GM23338 (cell line): Measurements from ENCODE around the gene COX6B1. TPM values are rescaled to one million over a fixed set of nuclear protein-coding genes. Genes with fewer than 3 reads are reported as not detected.

ENCODE experiments used
- ATAC-seq: fragments of 200-7000 bp; cut with Tn5 transposase; 3 replicates; pipeline ENCODE4 v1.9.1; 2020
- DNase-seq: peaks from one replicate; pipeline ENCODE4 v3.0.0-alpha.2; 2015; ENCODE audit warnings: low spot score
- H2AFZ ChIP-seq: fragments of 200-600 bp; sonication (generic); 2 replicates; pipeline ENCODE4 v1.8.0; 2016; ENCODE audit warnings: antibody characterized with exemption, mild to moderate bottlenecking, moderate library complexity
- H3F3A ChIP-seq: fragments of 200-600 bp; sonication (generic); replicated peaks from 2 replicates; pipeline ENCODE4 v1.8.0; 2017; ENCODE audit warnings: antibody characterized with exemption, mixed run types, low read depth
- H3K27ac ChIP-seq: fragments of 200-600 bp; sonication (generic); 2 replicates; pipeline ENCODE4 v1.6.1; 2016; ENCODE audit warnings: low read depth
- H3K27me3 ChIP-seq: fragments of 200-600 bp; sonication (generic); 2 replicates; pipeline ENCODE4 v1.8.0; 2016; ENCODE audit warnings: mild to moderate bottlenecking, mixed run types, moderate library complexity; ENCODE audit not compliant: insufficient read depth
- H3K36me3 ChIP-seq: fragments of 200-600 bp; sonication (generic); 2 replicates; pipeline ENCODE4 v1.8.0; 2016; ENCODE audit warnings: mild to moderate bottlenecking; ENCODE audit not compliant: insufficient read depth
- H3K4me1 ChIP-seq: fragments of 200-600 bp; sonication (generic); 2 replicates; pipeline ENCODE4 v1.8.0; 2016; ENCODE audit warnings: mild to moderate bottlenecking, moderate library complexity; ENCODE audit not compliant: insufficient read depth
- H3K4me2 ChIP-seq: fragments of 200-600 bp; sonication (generic); 2 replicates; pipeline ENCODE4 v1.7.1; 2017; ENCODE audit warnings: mixed run types
- H3K4me3 ChIP-seq: fragments of 200-600 bp; sonication (generic); 2 replicates; pipeline ENCODE4 v1.6.1; 2016; ENCODE audit warnings: mixed run types
- H3K79me2 ChIP-seq: fragments of 200-600 bp; sonication (generic); replicated peaks from 2 replicates; pipeline ENCODE4 v1.8.0; 2017; ENCODE audit warnings: mild to moderate bottlenecking; ENCODE audit not compliant: insufficient read depth
- H3K9me2 ChIP-seq: fragments of 200-600 bp; sonication (generic); 2 replicates; pipeline ENCODE4 v1.8.0; 2017; ENCODE audit not compliant: insufficient read depth
- H4K20me1 ChIP-seq: fragments of 200-600 bp; sonication (generic); replicated peaks from 2 replicates; pipeline ENCODE4 v1.8.0; 2017; ENCODE audit warnings: mild to moderate bottlenecking; ENCODE audit not compliant: insufficient read depth
- H3K27ac Mint-ChIP-seq: 2 replicates; pipeline ENCODE4 v1.8.0; 2020; ENCODE audit warnings: inconsistent platforms, mild to moderate bottlenecking, moderate library complexity, mixed read lengths
- H3K27me3 Mint-ChIP-seq: 3 replicates; pipeline ENCODE4 v1.8.0; 2022; ENCODE audit warnings: low read depth, mild to moderate bottlenecking, moderate library complexity, mixed read lengths, inconsistent platforms; ENCODE audit not compliant: insufficient read depth, poor library complexity
- H3K36me3 Mint-ChIP-seq: 3 replicates; pipeline ENCODE4 v1.8.0; 2021; ENCODE audit warnings: low read depth, mild to moderate bottlenecking, inconsistent platforms, moderate library complexity, mixed read lengths
- H3K4me1 Mint-ChIP-seq: 3 replicates; pipeline ENCODE4 v1.8.0; 2020; ENCODE audit warnings: mild to moderate bottlenecking, inconsistent platforms, mixed read lengths
- H3K4me3 Mint-ChIP-seq: 3 replicates; pipeline ENCODE4 v1.8.0; 2021; ENCODE audit warnings: moderate library complexity, mild to moderate bottlenecking, inconsistent platforms, mixed read lengths
- H3K9me3 Mint-ChIP-seq: 3 replicates; pipeline ENCODE4 v1.8.0; 2020; ENCODE audit warnings: moderate library complexity, mild to moderate bottlenecking, inconsistent platforms, mixed read lengths
- CREB1 ChIP-seq: fragments of 250-450 bp; sonication (Bioruptor Pico); IDR thresholded peaks from 2 replicates; pipeline ENCODE4 v1.5.0; 2020; ENCODE audit warnings: low read depth, mild to moderate bottlenecking, moderate library complexity
- EZH2 ChIP-seq: fragments of 200-600 bp; sonication (generic); IDR thresholded peaks from one replicate; pipeline ENCODE4 v1.8.0; 2017; ENCODE audit warnings: antibody characterized with exemption, mild to moderate bottlenecking, low read depth; ENCODE audit not compliant: unreplicated experiment
- EZH2phosphoT487 ChIP-seq: fragments of 200-600 bp; sonication (generic); IDR thresholded peaks from one replicate; pipeline ENCODE4 v1.8.1; 2018; ENCODE audit warnings: antibody characterized with exemption; ENCODE audit not compliant: unreplicated experiment
- JUNB ChIP-seq: IDR thresholded peaks from one replicate; pipeline ENCODE4 v1.6.1; 2016; ENCODE audit warnings: antibody characterized with exemption; ENCODE audit not compliant: unreplicated experiment
- NANOG ChIP-seq: IDR thresholded peaks from 2 replicates; pipeline ENCODE4 v1.6.1; 2016; ENCODE audit warnings: antibody characterized with exemption, borderline replicate concordance
- POLR2AphosphoS5 ChIP-seq: IDR thresholded peaks from 2 replicates; pipeline ENCODE4 v1.6.1; 2016; ENCODE audit warnings: antibody characterized with exemption, low read depth
- STAT1 ChIP-seq: IDR thresholded peaks from one replicate; pipeline ENCODE4 v1.6.1; 2016; ENCODE audit warnings: antibody characterized with exemption; ENCODE audit not compliant: unreplicated experiment
- ZNF114 ChIP-seq: fragments of 250-450 bp; sonication (Bioruptor Pico); IDR thresholded peaks from 2 replicates; pipeline ENCODE4 v1.5.0; 2020; ENCODE audit warnings: mild to moderate bottlenecking, moderate library complexity
- ZNF331 ChIP-seq: fragments of 250-450 bp; sonication (Bioruptor Pico); IDR thresholded peaks from 2 replicates; pipeline ENCODE4 v1.5.0; 2020; ENCODE audit warnings: low read depth, mild to moderate bottlenecking, moderate library complexity
- polyA plus RNA-seq: library from polyadenylated mRNA; unstranded; fragments of >200 nt; fragmentation: Nextera tagmentation; extraction: Ambion mirVana; gene quantifications from 2 replicates; pipeline ENCODE4 v1.2.1, GENCODE V29; 2016
- total RNA-seq: library from RNA; depleted of rRNA; stranded (reverse); fragments of >200 nt; shearing (Covaris generic); gene quantifications from 2 replicates; pipeline ENCODE4 v1.2.3, GENCODE V29; 2014
- TF ChIP-seq, protein P1 (sequence below): IDR thresholded peaks from one replicate; pipeline ENCODE4 v1.6.1; 2018; ENCODE audit warnings: antibody characterized with exemption; ENCODE audit not compliant: unreplicated experiment
- TF ChIP-seq, protein P2 (sequence below): IDR thresholded peaks from 2 replicates; pipeline ENCODE4 v1.6.1; 2016; ENCODE audit warnings: antibody characterized with exemption
- TF ChIP-seq, protein P3 (sequence below): fragments of 250-450 bp; sonication (Bioruptor Pico); IDR thresholded peaks from 2 replicates; pipeline ENCODE4 v1.5.0; 2020; ENCODE audit warnings: mild to moderate bottlenecking, moderate library complexity
- TF ChIP-seq, protein P4 (sequence below), 2 experiments: fragments of 200-600 bp in 1 of 2; sonication (generic) in 1 of 2; conservative IDR thresholded peaks; 2 replicates each; pipeline versions ENCODE4 v1.5.1 to v1.6.1; 2016 to 2017; ENCODE audit warnings: antibody characterized with exemption in 2 of 2, low read depth in 2 of 2, mild to moderate bottlenecking in 2 of 2, moderate library complexity in 1 of 2

COX6B1 gene
- total and polyA plus RNA-seq, 2 experiments from 2014 or later: 564 to 1,532 TPM

DNA sequence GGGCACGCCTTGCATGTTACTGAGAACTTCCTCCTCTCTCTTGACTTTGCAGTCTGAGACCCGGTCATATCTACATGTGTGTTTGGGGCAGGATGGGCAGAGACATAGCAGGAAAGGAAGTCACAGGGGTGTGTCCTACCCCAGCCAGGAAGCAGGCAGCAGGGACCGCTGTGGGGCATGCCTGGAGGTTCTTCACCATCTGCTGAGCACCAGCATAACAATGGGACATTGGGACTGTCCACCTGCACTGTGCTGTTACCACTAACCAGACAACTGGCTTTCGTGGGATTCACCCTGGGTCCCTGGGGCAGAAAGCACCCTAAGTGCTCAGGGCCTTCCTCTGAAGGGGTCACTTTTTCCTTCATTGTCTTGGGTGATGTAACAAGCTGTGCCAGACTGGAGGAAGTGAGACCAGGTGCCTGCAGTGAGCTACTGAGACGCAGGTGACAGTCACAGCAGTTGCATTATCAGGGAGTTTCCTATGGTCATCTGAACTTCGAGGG is 38.2 kb upstream of the COX6B1 start:
- no peak for ATAC-seq
- no peaks in the 10 kb centered on the region for H4K20me1 ChIP-seq
- no peaks in the 10 kb centered on the region for H3K9me2 ChIP-seq
- no peak overlapping the region for H3K4me3 Mint-ChIP-seq
- H3K27ac ChIP-seq: no peak overlapping the region
- H3K36me3 Mint-ChIP-seq: peaks cover 12% of the 10 kb centered on the region
- H3K4me3 ChIP-seq: no peak overlapping the region
- H3K4me1 Mint-ChIP-seq: 0 out of 3 replicates have a peak, but pooled peaks cover under 1% of the 10 kb centered on the region
- no peaks in the 10 kb centered on the region for H3F3A ChIP-seq
- H2AFZ ChIP-seq: no peak overlapping the region
- H3K4me2 ChIP-seq: no peak overlapping the region
- H3K36me3 ChIP-seq: no peaks in the 10 kb centered on the region; the same call in none of the 2 replicates
- no peaks in the 10 kb centered on the region for H3K4me1 ChIP-seq
- peaks cover 15% of the 10 kb centered on the region for H3K27me3 Mint-ChIP-seq
- TF ChIP-seq JUNB: no peak
- TF ChIP-seq, protein P1, sequence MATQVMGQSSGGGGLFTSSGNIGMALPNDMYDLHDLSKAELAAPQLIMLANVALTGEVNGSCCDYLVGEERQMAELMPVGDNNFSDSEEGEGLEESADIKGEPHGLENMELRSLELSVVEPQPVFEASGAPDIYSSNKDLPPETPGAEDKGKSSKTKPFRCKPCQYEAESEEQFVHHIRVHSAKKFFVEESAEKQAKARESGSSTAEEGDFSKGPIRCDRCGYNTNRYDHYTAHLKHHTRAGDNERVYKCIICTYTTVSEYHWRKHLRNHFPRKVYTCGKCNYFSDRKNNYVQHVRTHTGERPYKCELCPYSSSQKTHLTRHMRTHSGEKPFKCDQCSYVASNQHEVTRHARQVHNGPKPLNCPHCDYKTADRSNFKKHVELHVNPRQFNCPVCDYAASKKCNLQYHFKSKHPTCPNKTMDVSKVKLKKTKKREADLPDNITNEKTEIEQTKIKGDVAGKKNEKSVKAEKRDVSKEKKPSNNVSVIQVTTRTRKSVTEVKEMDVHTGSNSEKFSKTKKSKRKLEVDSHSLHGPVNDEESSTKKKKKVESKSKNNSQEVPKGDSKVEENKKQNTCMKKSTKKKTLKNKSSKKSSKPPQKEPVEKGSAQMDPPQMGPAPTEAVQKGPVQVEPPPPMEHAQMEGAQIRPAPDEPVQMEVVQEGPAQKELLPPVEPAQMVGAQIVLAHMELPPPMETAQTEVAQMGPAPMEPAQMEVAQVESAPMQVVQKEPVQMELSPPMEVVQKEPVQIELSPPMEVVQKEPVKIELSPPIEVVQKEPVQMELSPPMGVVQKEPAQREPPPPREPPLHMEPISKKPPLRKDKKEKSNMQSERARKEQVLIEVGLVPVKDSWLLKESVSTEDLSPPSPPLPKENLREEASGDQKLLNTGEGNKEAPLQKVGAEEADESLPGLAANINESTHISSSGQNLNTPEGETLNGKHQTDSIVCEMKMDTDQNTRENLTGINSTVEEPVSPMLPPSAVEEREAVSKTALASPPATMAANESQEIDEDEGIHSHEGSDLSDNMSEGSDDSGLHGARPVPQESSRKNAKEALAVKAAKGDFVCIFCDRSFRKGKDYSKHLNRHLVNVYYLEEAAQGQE: no peak
- TF ChIP-seq POLR2AphosphoS5: no peak
- TF ChIP-seq EZH2phosphoT487: no peak
- TF ChIP-seq, protein P2, sequence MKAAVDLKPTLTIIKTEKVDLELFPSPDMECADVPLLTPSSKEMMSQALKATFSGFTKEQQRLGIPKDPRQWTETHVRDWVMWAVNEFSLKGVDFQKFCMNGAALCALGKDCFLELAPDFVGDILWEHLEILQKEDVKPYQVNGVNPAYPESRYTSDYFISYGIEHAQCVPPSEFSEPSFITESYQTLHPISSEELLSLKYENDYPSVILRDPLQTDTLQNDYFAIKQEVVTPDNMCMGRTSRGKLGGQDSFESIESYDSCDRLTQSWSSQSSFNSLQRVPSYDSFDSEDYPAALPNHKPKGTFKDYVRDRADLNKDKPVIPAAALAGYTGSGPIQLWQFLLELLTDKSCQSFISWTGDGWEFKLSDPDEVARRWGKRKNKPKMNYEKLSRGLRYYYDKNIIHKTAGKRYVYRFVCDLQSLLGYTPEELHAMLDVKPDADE: no peak
- TF ChIP-seq ZNF114 (CRISPR knock-in tag): no peak
- no peak for TF ChIP-seq ZNF331 (CRISPR knock-in tag)
- TF ChIP-seq STAT1: no peak
- TF ChIP-seq CREB1: no peak
- TF ChIP-seq, protein P3, sequence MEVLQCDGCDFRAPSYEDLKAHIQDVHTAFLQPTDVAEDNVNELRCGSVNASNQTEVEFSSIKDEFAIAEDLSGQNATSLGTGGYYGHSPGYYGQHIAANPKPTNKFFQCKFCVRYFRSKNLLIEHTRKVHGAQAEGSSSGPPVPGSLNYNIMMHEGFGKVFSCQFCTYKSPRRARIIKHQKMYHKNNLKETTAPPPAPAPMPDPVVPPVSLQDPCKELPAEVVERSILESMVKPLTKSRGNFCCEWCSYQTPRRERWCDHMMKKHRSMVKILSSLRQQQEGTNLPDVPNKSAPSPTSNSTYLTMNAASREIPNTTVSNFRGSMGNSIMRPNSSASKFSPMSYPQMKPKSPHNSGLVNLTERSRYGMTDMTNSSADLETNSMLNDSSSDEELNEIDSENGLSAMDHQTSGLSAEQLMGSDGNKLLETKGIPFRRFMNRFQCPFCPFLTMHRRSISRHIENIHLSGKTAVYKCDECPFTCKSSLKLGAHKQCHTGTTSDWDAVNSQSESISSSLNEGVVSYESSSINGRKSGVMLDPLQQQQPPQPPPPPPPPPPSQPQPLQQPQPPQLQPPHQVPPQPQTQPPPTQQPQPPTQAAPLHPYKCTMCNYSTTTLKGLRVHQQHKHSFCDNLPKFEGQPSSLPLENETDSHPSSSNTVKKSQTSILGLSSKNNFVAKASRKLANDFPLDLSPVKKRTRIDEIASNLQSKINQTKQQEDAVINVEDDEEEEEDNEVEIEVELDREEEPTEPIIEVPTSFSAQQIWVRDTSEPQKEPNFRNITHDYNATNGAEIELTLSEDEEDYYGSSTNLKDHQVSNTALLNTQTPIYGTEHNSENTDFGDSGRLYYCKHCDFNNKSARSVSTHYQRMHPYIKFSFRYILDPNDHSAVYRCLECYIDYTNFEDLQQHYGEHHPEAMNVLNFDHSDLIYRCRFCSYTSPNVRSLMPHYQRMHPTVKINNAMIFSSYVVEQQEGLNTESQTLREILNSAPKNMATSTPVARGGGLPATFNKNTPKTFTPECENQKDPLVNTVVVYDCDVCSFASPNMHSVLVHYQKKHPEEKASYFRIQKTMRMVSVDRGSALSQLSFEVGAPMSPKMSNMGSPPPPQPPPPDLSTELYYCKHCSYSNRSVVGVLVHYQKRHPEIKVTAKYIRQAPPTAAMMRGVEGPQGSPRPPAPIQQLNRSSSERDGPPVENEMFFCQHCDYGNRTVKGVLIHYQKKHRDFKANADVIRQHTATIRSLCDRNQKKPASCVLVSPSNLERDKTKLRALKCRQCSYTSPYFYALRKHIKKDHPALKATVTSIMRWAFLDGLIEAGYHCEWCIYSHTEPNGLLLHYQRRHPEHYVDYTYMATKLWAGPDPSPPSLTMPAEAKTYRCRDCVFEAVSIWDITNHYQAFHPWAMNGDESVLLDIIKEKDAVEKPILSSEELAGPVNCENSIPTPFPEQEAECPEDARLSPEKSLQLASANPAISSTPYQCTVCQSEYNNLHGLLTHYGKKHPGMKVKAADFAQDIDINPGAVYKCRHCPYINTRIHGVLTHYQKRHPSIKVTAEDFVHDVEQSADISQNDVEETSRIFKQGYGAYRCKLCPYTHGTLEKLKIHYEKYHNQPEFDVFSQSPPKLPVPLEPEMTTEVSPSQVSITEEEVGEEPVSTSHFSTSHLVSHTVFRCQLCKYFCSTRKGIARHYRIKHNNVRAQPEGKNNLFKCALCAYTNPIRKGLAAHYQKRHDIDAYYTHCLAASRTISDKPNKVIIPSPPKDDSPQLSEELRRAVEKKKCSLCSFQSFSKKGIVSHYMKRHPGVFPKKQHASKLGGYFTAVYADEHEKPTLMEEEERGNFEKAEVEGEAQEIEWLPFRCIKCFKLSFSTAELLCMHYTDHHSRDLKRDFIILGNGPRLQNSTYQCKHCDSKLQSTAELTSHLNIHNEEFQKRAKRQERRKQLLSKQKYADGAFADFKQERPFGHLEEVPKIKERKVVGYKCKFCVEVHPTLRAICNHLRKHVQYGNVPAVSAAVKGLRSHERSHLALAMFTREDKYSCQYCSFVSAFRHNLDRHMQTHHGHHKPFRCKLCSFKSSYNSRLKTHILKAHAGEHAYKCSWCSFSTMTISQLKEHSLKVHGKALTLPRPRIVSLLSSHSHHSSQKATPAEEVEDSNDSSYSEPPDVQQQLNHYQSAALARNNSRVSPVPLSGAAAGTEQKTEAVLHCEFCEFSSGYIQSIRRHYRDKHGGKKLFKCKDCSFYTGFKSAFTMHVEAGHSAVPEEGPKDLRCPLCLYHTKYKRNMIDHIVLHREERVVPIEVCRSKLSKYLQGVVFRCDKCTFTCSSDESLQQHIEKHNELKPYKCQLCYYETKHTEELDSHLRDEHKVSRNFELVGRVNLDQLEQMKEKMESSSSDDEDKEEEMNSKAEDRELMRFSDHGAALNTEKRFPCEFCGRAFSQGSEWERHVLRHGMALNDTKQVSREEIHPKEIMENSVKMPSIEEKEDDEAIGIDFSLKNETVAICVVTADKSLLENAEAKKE (CRISPR knock-in tag): no peak
- no peak for TF ChIP-seq EZH2
- TF ChIP-seq, protein P4, sequence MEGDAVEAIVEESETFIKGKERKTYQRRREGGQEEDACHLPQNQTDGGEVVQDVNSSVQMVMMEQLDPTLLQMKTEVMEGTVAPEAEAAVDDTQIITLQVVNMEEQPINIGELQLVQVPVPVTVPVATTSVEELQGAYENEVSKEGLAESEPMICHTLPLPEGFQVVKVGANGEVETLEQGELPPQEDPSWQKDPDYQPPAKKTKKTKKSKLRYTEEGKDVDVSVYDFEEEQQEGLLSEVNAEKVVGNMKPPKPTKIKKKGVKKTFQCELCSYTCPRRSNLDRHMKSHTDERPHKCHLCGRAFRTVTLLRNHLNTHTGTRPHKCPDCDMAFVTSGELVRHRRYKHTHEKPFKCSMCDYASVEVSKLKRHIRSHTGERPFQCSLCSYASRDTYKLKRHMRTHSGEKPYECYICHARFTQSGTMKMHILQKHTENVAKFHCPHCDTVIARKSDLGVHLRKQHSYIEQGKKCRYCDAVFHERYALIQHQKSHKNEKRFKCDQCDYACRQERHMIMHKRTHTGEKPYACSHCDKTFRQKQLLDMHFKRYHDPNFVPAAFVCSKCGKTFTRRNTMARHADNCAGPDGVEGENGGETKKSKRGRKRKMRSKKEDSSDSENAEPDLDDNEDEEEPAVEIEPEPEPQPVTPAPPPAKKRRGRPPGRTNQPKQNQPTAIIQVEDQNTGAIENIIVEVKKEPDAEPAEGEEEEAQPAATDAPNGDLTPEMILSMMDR (conservative IDR thresholded peaks at IDR 0.05; ENCODE audit: low read depth in 2 of 2): no peak
- TF ChIP-seq NANOG: no peak
- H3K79me2 ChIP-seq: no peaks in the 10 kb centered on the region
- no peak for DNase-seq
- H3K27ac Mint-ChIP-seq: no peak overlapping the region
- no peaks in the 10 kb centered on the region for H3K27me3 ChIP-seq
- peaks cover 33% of the 10 kb centered on the region for H3K9me3 Mint-ChIP-seq
